Glomerular visceral epithelial cell (primary cell): ENCODE data around the gene SPATA3.
"Not testable (repeated sequence)": the region's sequence is repeated elsewhere in the genome, so short reads cannot be mapped to it uniquely, and the experiment has no call there.

Source experiments
- DNase-seq: peaks from one replicate; pipeline ENCODE4 v3.0.0-alpha.2; 2016; ENCODE audit errors: extremely low spot score

Gene SPATA3

GRCh38 chr2:230968314-230968713 lies 27.6 kb upstream of the SPATA3 start:
- not testable (repeated sequence) for DNase-seq

GRCh38 chr2:230968921-230969658 lies 26.8 kb upstream of the SPATA3 start:
- no peak for DNase-seq

GRCh38 chr2:230969659-230970015 lies 26.3 kb upstream of the SPATA3 start:
- no peak for DNase-seq

- DNase-seq, result no peak
Measured at GRCh38 chr2:230972046-230972445, 23.9 kb upstream of the SPATA3 start.

GRCh38 chr2:230974096-230974913 lies 21.6 kb upstream of the SPATA3 start:
- peak; percentile 96 for DNase-seq

GRCh38 chr2:230975927-230976326 lies 20.0 kb upstream of the SPATA3 start:
- DNase-seq, result no peak

- DNase-seq, result no peak
Measured at GRCh38 chr2:230976671-230977171, 19.2 kb upstream of the SPATA3 start.

GRCh38 chr2:230980468-230980867 lies 15.5 kb upstream of the SPATA3 start:
- no peak for DNase-seq

- DNase-seq, result no peak
Measured at GRCh38 chr2:230981704-230982103, 14.2 kb upstream of the SPATA3 start.

GRCh38 chr2:230982126-230982525 lies 13.8 kb upstream of the SPATA3 start:
- DNase-seq, result no peak

- no peak for DNase-seq
Measured at GRCh38 chr2:230982528-230982927, 13.4 kb upstream of the SPATA3 start.

GRCh38 chr2:230983566-230983965 lies 12.4 kb upstream of the SPATA3 start:
- no peak for DNase-seq

- DNase-seq, result no peak
Measured at GRCh38 chr2:230984393-230985220, 11.3 kb upstream of the SPATA3 start.

- no peak for DNase-seq
Measured at GRCh38 chr2:230985519-230986231, 10.2 kb upstream of the SPATA3 start.

- no peak for DNase-seq
Measured at GRCh38 chr2:230986520-230987136, 9.3 kb upstream of the SPATA3 start.

- peak; percentile 78 for DNase-seq
Measured at GRCh38 chr2:230987137-230988020, 8.5 kb upstream of the SPATA3 start.

- DNase-seq, result no peak
Measured at GRCh38 chr2:230989731-230990130, 6.2 kb upstream of the SPATA3 start.

- no peak for DNase-seq
Measured at GRCh38 chr2:230990131-230990898, 5.6 kb upstream of the SPATA3 start.

GRCh38 chr2:230990899-230991150 lies 5.1 kb upstream of the SPATA3 start:
- no peak for DNase-seq

- no peak for DNase-seq
Measured at GRCh38 chr2:230991598-230991997, 4.3 kb upstream of the SPATA3 start.
